ENCODE measurements around the gene PXYLP1.

The PXYLP1 gene

GRCh38 chr3:141326123-141326522, 94.5 kb downstream of the PXYLP1 start:
- no peak for DNase-seq (ENCODE audit: low read depth in 3 of 3)

DNA sequence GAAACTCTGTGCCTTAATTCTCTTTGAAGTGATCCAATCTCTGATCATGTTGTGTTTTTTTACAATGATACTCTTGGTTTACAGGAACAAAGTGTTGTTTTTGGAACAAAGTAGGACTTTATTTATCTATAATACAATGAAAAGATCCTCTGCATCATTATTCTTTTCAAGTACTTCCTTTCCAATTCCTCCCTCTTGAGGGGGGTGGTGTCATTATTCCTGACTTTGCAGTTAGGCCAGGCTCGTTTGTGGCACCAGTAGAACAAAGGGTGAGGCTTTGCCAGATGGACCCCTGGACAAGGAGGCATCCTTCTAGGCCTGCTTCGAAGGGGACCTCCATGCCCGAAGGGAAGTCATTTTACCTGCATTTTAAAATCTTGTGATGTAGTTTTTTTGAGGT, 95.0 kb downstream of the PXYLP1 start:
- DNase-seq (ENCODE audit: low read depth in 3 of 3): no peak

DNA sequence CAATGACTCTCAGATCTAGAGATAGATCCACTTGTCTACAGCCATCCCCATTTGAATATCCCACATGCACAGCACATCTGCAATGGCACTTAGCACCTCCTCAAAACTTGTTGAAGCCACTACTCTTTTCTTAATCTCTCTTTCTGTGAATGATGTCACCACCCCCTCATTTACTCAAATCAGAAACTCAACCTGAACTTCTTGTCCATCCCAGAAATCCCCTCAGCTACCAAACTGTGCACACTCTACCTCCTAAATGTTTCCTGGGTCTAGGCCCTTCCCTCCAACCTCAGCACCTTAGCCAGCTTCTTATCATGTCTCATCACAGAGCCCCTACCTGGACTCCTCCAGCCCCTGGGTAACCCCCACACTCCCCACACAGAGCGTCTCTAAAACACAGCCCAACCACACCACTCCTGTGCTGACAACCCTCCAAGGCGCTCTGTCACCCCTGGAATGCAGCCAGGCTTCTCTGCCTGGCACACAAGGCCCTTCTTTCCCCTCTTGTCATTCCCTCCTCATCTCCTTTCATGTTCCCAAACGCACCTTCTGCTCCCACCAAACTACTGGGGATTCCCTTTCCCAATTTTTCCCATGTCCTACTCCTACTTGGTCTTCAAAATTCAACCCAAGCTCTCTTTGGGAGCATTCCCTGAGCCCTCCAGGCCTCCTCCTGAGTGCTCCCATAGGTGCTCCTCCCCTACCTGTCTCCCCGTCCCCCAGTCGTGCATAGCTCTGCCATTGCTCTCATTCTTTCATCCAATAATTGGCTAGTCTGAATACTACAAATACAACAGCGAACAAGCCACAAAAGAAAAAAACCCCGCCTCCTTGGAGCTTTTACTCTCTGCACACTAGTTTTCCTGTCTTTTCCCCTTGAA, 96.9 kb downstream of the PXYLP1 start:
- DNase-seq (ENCODE audit: low read depth in 3 of 3): no peak

GRCh38 chr3:141330235-141330634, 98.6 kb downstream of the PXYLP1 start:
- DNase-seq (ENCODE audit: low read depth in 3 of 3): no peak

DNA sequence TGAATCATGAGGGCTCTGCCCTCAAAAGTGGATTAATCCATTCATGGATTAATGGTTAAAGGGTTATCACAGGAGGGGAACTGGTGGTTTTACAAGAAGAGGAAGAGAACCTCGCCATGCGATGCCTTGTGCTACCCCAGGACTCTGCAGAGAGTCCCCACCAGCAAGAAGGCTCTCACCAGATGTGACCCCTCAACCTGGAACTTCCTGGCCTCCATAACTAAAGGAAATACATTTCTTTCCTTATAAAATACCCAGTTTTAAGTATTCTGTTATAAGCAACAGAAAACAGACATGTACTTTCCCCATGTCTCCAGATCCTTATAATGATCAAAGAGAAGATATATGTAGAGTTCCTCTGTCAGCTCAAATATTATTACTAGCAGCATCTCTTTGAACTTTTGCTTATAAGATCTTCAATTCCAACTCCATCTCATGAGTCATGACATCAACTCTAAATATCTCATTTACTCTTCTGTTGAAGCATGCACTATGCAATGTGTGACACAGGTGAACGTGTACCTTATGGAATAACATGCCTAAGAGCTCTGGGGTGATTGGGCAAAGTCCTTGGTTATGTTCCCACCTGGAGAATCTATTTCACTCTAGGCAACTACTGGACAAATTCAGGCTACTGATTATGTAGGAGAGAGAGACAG, 99.2 kb downstream of the PXYLP1 start:
- no peak for DNase-seq (ENCODE audit: low read depth in 3 of 3)

DNA sequence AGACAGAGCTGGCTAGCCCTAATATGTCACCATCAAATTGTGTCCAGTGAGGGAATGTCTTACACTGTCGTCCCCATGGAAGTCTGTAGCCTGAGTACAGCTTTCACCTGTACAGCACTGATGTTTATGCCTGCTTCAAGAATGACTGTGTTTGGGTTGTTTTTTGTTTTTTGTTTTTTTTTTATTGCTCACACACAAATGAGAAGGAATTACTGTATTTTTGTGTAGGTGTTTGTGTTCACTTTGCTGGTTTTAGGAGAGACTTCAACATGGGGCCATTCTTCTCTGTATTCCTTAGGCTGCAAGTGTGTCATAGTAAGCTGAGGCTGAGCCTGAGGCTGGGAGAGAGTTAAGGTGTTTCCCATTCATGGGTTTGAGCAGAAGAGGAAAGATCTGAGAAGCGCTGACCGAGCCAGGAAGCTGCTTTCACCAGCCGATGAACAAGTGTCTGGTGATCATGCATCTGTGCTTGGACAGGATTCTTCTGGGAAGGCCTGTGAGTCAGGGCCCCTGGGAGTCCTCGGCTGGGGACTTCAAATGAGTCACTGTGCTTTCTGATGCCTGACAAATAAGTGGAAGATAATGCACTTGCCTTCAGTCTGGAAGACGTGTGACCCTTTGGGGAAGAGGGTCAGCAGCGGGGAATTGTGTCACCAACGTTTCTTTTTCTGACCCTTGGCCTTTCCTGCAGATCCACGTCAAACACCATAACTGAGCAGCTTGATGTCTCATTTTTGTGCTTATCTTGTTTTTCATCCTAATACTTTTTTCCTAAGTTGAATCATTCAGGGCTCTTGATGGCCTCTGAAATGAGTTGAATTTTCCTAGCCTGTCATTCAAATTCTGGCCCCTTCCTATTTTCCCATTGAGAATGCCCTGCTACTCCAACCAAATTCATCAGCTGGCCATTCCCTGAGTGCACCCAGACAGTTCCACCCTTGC, 100.0 kb downstream of the PXYLP1 start:
- DNase-seq (ENCODE audit: low read depth in 3 of 3): no peak

- no peak for DNase-seq (ENCODE audit: low read depth in 3 of 3)
These were observed 100.8 kb downstream of the PXYLP1 start for GRCh38 chr3:141332416-141332815.

- no peak for DNase-seq (ENCODE audit: low read depth in 3 of 3)
These were observed 102.4 kb downstream of the PXYLP1 start for GRCh38 chr3:141333836-141334626.

DNA sequence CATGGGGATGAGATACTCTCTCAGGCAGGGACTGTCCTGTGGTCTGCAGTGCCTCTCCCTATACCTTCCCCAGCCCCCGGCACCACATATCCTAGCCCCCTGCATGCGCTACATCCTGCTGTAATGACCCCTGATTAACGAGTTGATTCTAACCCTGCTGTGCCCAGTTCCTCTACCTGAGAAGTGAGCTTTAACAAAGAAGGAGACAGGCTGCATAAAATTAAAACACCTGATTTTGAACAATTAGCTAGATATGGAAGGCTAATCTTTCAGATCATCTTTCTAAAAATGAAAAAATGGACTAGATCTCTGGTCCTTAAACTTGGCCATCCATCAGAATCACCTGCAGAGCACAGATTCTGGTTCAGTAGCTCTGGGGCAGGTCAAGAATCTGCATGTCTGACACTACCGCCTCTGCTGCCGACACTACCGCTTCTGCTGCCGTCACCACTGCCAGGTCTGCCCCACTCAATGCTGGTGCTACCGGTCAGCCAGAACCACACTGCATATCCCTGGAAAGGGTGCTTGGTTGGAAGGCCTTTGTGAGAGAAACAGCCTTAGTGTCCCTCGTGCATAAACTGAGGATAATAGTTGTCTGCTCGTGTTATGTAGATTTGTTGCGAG, 103.1 kb downstream of the PXYLP1 start:
- DNase-seq (ENCODE audit: low read depth in 3 of 3): no peak

DNA sequence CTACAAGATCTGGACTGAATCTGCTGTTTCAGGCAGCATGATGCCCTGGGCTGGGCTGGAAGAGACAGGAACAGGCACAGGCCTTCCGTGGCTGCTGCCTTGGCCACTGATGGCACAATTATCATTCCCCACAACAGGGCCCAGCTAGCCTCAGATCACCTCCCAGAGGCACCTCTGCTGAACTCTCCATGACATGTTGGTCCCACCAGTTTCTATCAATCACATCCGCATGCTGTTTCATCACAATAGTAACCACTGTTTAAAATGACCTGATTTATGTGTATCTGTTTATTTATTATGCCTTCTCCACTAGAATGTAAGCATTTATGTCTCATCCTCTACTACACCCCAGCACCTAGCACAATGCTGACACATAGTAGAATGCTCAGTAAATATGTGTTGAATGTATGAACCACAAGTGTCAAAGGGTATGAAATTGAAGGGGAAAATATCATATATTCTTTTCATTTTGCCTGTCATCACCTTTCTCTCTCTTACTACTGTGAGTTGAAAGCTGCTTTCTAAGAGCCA, 104.0 kb downstream of the PXYLP1 start:
- DNase-seq (ENCODE audit: low read depth in 3 of 3): no peak

DNA sequence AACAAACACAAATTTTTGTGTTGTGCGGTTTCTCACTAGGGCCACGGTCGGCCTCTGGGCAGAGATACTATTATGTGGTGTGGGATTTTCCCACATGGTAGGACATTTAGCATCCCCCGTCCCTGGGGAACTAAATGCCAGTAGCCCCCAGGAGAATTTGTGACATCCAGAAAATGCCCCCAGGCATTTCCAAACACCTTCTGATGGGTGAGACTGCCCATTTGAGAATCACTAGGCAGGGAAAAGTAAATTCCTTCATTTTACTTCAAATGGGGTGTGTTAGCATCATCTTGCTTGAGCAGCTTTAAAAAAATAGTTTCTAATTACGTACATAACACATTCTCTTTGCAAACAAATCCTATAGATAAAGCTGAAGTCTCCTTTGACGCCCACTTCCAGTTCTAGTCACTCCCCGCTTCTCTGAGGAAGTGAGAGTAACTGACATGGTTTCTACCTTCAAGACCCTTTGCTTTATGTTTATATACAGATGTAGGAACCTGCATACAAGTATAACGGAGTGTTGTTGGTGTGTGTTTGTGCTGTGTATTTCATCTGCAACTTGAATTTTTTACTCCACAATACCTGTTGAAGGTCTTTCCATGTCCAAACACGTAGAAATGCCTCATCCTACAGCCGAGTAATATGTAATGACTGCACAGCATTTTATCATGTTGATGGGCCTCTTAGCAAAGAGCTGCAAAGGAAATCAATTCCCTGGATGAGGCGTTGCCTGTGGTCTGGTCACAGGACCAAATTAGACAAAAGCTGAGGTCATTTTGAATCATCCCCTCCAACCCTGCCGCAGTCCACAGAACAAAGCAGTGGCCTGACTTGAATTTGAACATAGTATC, 105.3 kb downstream of the PXYLP1 start:
- no peak for DNase-seq (ENCODE audit: low read depth in 3 of 3)

GRCh38 chr3:141337523-141337854, 105.9 kb downstream of the PXYLP1 start:
- DNase-seq (ENCODE audit: low read depth in 3 of 3): no peak

DNA sequence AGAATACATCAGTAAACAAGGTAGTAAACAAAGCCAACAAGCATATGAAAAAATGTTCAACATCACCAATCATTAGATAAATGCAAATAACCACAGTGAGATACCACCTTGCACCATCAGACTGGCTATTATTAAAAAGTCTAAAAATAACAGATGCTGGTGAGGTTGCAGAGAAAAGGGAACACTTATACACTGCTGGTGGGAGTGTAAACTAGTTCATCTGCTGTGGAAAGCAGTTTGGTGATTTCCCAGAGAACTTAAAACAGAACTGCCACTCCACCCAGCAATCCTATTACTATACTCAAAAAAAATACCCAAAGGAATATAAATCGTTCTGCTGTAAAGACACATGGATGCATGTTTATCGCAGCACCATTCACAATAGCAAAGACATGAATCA, 106.4 kb downstream of the PXYLP1 start:
- no peak for DNase-seq (ENCODE audit: low read depth in 3 of 3)

DNA sequence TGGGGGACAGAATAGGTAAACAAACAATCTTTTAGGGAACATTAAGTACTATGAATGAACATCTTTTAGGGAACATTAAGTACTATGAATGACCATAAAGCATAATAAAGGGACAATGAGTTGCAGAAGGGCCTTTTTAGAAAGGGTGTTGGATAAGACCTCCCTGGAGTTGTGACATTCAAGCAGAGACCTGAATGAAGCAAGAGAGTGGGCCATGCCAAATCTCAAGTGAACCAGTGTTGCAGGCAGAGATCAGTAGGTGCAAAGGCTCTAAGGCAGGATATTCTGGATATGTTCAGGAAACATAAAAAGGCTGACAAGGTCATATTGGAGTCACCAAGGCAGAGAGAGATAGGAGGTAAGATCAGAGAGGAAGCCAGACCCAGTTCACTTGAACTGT, 107.3 kb downstream of the PXYLP1 start:
- no peak for DNase-seq (ENCODE audit: low read depth in 3 of 3)

DNA sequence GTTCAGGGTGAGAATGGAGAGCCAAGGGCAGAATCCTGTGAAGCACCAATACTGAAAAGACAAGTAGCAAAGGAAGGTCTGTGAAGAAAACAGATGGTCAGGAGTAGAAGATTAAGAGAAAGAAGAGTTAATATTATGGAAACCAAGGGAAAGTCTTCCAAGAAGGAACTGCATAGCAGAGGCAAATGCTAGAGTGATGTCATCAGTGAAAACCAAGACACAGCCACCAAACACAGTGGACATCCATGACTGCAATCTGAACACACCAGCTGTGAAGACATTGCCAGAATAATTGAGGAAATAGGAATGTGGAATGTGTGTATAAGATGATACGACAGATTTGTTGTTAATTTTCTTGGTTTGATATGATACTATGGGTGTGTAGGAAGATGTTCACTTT, 109.9 kb downstream of the PXYLP1 start:
- DNase-seq (ENCODE audit: low read depth in 3 of 3): no peak

- no peak for DNase-seq (ENCODE audit: low read depth in 3 of 3)
These were observed 110.8 kb downstream of the PXYLP1 start for GRCh38 chr3:141342386-141342785.

DNA sequence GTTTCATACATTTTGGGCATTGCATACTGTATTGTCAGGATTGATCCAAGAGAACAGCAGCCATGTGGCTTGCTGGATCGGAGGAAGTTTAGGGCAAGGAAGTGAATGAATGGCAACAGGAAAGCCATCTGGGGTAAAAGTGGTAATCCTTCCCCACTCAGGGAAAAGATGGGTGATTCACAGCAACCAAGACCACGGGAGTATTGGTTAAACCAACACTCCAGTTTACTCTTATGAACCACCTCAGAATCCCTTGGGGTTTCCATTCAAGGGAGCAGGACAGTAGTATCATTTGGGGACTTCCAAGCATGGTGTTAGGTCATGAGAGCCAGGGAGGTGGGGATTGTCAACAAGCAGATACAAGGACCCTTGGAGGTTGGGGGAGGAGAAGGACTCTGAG, 111.5 kb downstream of the PXYLP1 start:
- no peak for DNase-seq (ENCODE audit: low read depth in 3 of 3)

DNA sequence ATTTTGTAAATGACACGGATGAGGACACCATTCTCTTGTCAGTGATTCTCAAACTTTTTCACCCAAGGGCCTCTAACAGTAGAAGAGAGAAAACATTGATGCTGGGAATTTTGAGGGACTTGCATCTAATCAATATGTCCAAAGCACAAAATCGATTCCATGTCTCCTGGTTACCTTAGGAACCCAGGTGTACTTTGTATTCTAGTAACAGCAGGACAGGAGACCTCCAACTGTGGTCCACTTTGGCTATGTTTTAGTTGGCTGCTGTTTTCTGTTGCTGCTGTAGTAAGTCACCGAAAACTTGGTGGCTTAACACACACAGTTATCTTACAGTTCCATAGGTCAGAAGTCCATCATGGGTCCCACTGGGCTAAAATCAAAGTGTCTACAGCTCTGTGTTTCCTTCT, 112.2 kb downstream of the PXYLP1 start:
- DNase-seq (ENCODE audit: low read depth in 3 of 3): no peak
